Measurements from ENCODE around the gene LTB4R2.

LTB4R2 gene

GRCh38 chr14:24308342-24309124, 1.4 kb upstream of the LTB4R2 start:
- no peaks in the 10 kb centered on the region for H3K9me3 ChIP-seq (ENCODE audit: control insufficient read depth, insufficient read depth, low read length)
- H3K4me1 ChIP-seq (ENCODE audit: control insufficient read depth, insufficient read depth, low read length): no peaks in the 10 kb centered on the region
- peaks cover 32% of the 10 kb centered on the region for H3K36me3 ChIP-seq (ENCODE audit: control insufficient read depth, insufficient read depth, low read length)
- H3K9ac ChIP-seq (ENCODE audit: low read depth, low read length): no peak overlapping the region
- H3K4me3 ChIP-seq (ENCODE audit: low read depth, low read length): no peak overlapping the region
- H3K27me3 ChIP-seq (ENCODE audit: control insufficient read depth, insufficient read depth, low read length): no peaks in the 10 kb centered on the region

DNA sequence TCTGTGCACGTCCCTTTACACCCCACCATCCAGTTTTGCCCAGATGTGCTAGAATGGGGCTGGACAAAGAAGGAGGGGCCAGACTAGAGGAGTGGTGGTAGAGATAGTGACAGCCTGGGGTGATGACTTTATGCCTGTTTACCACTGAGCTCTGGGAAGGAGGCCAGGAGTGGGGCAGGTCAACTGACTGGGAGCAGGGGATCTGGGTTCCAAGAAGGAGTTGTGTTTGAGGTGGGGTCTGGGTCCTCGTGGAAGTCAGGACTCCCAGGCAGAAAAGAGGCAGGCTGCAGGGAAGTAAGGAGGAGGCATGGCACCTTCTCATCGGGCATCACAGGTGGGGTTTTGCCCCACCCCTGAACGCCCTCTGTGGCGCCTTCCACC, 315 bp downstream of the LTB4R2 start:
- no peaks in the 10 kb centered on the region for H3K4me1 ChIP-seq (ENCODE audit: control insufficient read depth, insufficient read depth, low read length)
- no peak overlapping the region for H3K4me3 ChIP-seq (ENCODE audit: low read depth, low read length)
- H3K9me3 ChIP-seq (ENCODE audit: control insufficient read depth, insufficient read depth, low read length): no peaks in the 10 kb centered on the region
- H3K27me3 ChIP-seq (ENCODE audit: control insufficient read depth, insufficient read depth, low read length): no peaks in the 10 kb centered on the region
- no peak overlapping the region for H3K9ac ChIP-seq (ENCODE audit: low read depth, low read length)
- H3K36me3 ChIP-seq (ENCODE audit: control insufficient read depth, insufficient read depth, low read length): peaks cover 16% of the 10 kb centered on the region

- Histone ChIP-seq H3K36me3 (ENCODE audit: control insufficient read depth, insufficient read depth, low read length) (peaks cover 10% of the 10 kb centered on the region), H3K27me3 (ENCODE audit: control insufficient read depth, insufficient read depth, low read length) (no peaks in the 10 kb centered on the region), H3K9ac (ENCODE audit: low read depth, low read length) (no peak within 1 kb of the TSS), H3K4me3 (ENCODE audit: low read depth, low read length) (no peak within 1 kb of the TSS), H3K9me3 (ENCODE audit: control insufficient read depth, insufficient read depth, low read length) (no peaks in the 10 kb centered on the region), H3K4me1 (ENCODE audit: control insufficient read depth, insufficient read depth, low read length) (no peaks in the 10 kb centered on the region)
Measured at GRCh38 chr14:24310646-24311604, 985 bp downstream of the LTB4R2 start, which contains the start of gene LTB4R. LTB4R (plus strand) TSS chr14:24311502; CDS start chr14:24315652, 4,150 bp downstream.

DNA sequence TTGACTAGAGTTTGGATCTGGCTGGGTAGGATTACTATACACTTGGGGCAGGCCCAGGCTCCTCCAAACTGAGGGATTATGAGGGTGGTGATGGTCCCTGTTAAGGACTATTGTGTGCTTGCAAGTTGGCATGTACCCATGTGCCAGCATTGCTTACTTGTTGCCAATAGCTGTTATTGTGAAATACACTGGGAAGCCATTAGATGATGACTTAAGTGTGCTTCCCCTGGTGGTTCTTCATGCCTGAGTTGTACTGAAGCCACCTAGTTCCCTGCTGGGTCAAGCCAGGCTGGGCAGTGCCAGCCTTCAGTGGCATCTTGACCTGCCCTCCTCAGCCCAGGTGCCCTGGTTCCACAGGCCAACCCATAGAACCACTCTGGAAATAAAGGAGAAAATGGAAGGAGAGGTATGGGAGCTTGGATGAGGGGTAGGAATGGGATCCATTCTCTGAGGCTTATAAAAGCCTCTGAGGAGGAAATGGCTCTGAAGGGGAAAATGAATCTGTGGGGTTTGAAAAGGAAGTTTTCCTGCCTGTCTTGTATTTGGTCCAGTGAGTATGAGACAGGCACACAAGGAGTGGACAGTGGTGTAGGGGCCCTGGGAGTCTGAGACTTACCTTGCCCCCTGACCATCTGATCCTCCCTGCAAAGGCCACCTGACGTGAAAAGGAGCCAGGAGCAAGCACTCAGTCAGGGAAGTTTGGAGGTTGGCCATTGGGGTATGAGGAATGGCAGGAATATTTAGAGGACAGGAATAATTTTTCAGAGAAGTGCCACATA, 2.1 kb downstream of the LTB4R2 start:
- Histone ChIP-seq H3K27me3 (ENCODE audit: control insufficient read depth, insufficient read depth, low read length) (peaks cover 3% of the 10 kb centered on the region), H3K9me3 (ENCODE audit: control insufficient read depth, insufficient read depth, low read length) (no peaks in the 10 kb centered on the region), H3K4me3 (ENCODE audit: low read depth, low read length) (no peak overlapping the region), H3K4me1 (ENCODE audit: control insufficient read depth, insufficient read depth, low read length) (no peaks in the 10 kb centered on the region), H3K9ac (ENCODE audit: low read depth, low read length) (no peak overlapping the region), H3K36me3 (ENCODE audit: control insufficient read depth, insufficient read depth, low read length) (peaks cover 7% of the 10 kb centered on the region)

DNA sequence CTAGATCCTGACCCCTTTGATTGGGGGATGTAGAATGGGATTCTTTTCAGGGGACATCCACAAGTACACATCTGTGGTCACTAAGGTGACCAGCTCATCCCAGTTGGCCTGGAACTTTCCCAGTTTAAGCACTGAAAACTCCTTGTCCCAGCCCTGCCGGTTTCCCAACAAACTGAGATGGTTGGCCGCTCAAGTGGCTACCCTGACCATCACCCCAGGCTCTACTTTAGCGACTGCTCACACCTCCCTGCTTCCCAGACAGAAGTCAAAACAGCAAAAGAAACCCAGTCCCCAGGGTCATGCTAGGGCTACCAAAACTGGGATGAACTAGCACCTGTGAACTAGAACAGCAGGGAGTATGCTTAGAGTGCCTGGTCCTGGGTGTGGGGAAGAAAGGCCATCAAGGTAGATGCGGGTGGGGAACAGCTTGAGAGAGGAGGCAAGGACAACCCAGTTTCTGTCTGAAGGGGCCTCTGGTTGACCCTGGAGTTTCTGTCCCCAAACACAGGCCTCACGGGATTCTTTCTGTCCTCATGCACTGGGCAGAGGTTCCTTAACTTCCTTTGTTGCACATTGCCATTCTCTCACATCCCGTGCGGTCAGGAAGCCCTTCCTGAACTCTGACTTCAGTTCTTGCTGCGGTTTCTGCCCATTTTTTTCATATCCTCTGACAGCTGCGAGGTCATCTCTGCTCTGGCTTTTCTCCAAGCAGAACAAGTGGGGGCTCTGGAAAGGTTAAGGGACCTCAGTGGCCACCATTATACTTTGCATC, 3.0 kb downstream of the LTB4R2 start:
- peaks cover 8% of the 10 kb centered on the region for H3K36me3 ChIP-seq (ENCODE audit: control insufficient read depth, insufficient read depth, low read length)
- H3K27me3 ChIP-seq (ENCODE audit: control insufficient read depth, insufficient read depth, low read length): peaks cover 12% of the 10 kb centered on the region
- H3K9ac ChIP-seq (ENCODE audit: low read depth, low read length): no peak overlapping the region

GRCh38 chr14:24313913-24314312, 4.0 kb downstream of the LTB4R2 start:
- Histone ChIP-seq H3K36me3 (ENCODE audit: control insufficient read depth, insufficient read depth, low read length) (peaks cover 10% of the 10 kb centered on the region), H3K9me3 (ENCODE audit: control insufficient read depth, insufficient read depth, low read length) (no peaks in the 10 kb centered on the region), H3K4me3 (ENCODE audit: low read depth, low read length) (no peak overlapping the region), H3K4me1 (ENCODE audit: control insufficient read depth, insufficient read depth, low read length) (no peaks in the 10 kb centered on the region), H3K27me3 (ENCODE audit: control insufficient read depth, insufficient read depth, low read length) (peaks cover 21% of the 10 kb centered on the region), H3K9ac (ENCODE audit: low read depth, low read length) (no peak overlapping the region)

More for the DNA sequence above, 3.0 kb downstream of the LTB4R2 start:
- H3K9me3 ChIP-seq (ENCODE audit: control insufficient read depth, insufficient read depth, low read length): no peaks in the 10 kb centered on the region
- no peak overlapping the region for H3K4me3 ChIP-seq (ENCODE audit: low read depth, low read length)
- no peaks in the 10 kb centered on the region for H3K4me1 ChIP-seq (ENCODE audit: control insufficient read depth, insufficient read depth, low read length)

DNA sequence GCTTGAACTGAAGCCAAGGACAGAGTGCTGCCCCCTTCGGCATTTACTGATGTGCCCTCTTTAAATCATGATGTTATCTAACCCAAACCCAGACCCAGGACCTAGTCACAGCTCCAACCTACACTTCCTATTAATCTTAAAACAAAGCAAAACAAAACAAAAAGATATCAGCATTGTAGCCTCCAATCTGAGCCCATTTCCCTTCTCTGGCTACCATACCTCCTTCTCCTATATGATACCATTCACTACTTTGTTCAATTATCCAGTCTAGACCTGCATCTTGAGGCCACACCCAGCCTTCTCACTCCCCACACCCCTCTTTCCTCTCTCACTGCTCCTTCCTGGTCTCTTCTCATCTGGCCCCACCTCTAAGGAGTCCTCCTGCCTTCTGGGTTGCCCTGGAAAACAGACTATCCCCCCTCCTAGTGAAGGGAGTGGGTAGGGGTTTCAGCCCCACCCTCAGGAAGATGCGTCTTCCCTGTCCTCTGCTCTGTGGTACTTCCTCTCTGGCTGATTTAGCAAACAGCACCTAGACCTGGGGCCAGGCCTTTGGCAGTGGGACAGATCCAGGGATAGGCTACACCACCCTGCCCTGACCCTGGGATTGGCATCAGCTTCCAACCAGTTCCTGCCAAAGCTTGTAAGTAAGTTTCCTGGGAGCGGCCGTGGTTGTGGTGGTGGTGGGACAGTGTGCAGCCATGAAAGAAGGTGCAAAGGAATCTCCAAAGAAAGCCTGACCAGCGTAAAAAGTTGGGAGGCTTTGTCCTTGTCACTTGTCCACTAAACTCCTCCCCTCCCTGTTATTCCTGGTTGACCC, 4.6 kb downstream of the LTB4R2 start:
- Histone ChIP-seq H3K9me3 (ENCODE audit: control insufficient read depth, insufficient read depth, low read length) (no peaks in the 10 kb centered on the region), H3K4me3 (ENCODE audit: low read depth, low read length) (no peak overlapping the region), H3K9ac (ENCODE audit: low read depth, low read length) (no peak overlapping the region), H3K36me3 (ENCODE audit: control insufficient read depth, insufficient read depth, low read length) (peaks cover 10% of the 10 kb centered on the region), H3K27me3 (ENCODE audit: control insufficient read depth, insufficient read depth, low read length) (peaks cover 25% of the 10 kb centered on the region), H3K4me1 (ENCODE audit: control insufficient read depth, insufficient read depth, low read length) (no peaks in the 10 kb centered on the region)

DNA sequence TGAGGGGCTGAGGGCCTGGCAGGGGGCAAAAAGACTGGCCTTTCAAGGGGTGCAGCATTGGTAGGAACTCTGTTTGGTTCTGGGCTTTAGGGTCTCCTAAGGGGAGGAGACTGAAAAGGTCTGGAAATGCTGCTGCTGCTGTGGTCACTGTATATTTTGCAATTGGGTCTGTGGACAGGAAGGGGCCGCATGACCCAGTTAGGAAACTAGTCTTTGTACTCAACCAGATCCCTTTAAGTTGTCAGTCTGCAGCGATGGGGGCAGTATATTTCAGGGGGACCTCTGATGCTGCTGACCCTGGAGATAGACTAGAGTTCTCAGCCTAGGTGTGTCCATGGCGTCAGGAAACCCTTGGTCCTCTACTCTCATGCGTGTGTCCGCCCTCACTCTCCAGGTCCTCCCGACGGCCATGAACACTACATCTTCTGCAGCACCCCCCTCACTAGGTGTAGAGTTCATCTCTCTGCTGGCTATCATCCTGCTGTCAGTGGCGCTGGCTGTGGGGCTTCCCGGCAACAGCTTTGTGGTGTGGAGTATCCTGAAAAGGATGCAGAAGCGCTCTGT, 5.4 kb downstream of the LTB4R2 start:
- H3K4me1 ChIP-seq (ENCODE audit: control insufficient read depth, insufficient read depth, low read length): no peaks in the 10 kb centered on the region
- no peak overlapping the region for H3K4me3 ChIP-seq (ENCODE audit: low read depth, low read length)
- H3K27me3 ChIP-seq (ENCODE audit: control insufficient read depth, insufficient read depth, low read length): peaks cover 28% of the 10 kb centered on the region
- no peak overlapping the region for H3K9ac ChIP-seq (ENCODE audit: low read depth, low read length)
- peaks cover 8% of the 10 kb centered on the region for H3K36me3 ChIP-seq (ENCODE audit: control insufficient read depth, insufficient read depth, low read length)
- H3K9me3 ChIP-seq (ENCODE audit: control insufficient read depth, insufficient read depth, low read length): no peaks in the 10 kb centered on the region

- no peaks in the 10 kb centered on the region for H3K4me1 ChIP-seq (ENCODE audit: control insufficient read depth, insufficient read depth, low read length)
- peaks cover 28% of the 10 kb centered on the region for H3K27me3 ChIP-seq (ENCODE audit: control insufficient read depth, insufficient read depth, low read length)
Measured at GRCh38 chr14:24315807-24316596, 6.1 kb downstream of the LTB4R2 start.

GRCh38 chr14:24316597-24316950, 6.6 kb downstream of the LTB4R2 start:
- peaks cover 2% of the 10 kb centered on the region for H3K36me3 ChIP-seq (ENCODE audit: control insufficient read depth, insufficient read depth, low read length)
- H3K4me1 ChIP-seq (ENCODE audit: control insufficient read depth, insufficient read depth, low read length): no peaks in the 10 kb centered on the region
- no peak overlapping the region for H3K9ac ChIP-seq (ENCODE audit: low read depth, low read length)
- H3K27me3 ChIP-seq (ENCODE audit: control insufficient read depth, insufficient read depth, low read length): peaks cover 28% of the 10 kb centered on the region
- H3K4me3 ChIP-seq (ENCODE audit: low read depth, low read length): no peak overlapping the region
- H3K9me3 ChIP-seq (ENCODE audit: control insufficient read depth, insufficient read depth, low read length): no peaks in the 10 kb centered on the region

More at GRCh38 chr14:24315807-24316596, 6.1 kb downstream of the LTB4R2 start:
- Histone ChIP-seq H3K9ac (ENCODE audit: low read depth, low read length) (no peak overlapping the region), H3K36me3 (ENCODE audit: control insufficient read depth, insufficient read depth, low read length) (peaks cover 2% of the 10 kb centered on the region), H3K9me3 (ENCODE audit: control insufficient read depth, insufficient read depth, low read length) (no peaks in the 10 kb centered on the region), H3K4me3 (ENCODE audit: low read depth, low read length) (no peak overlapping the region)

Data from iPS-15b (cell line).